ENCODE results near the gene ALG10B.

GRCh38 chr12:38367506-38367905 is 50.9 kb downstream of the ALG10B start:
- no peak for TF ChIP-seq CTCF (IDR thresholded peaks at IDR 0.05)
- no peak for TF ChIP-seq POLR2A (IDR thresholded peaks at IDR 0.05)

Measured in body of pancreas (tissue), 4 donors.